GM10266 (cell line): ENCODE data around the gene RAMP3.

Experiments used
- DNase-seq: peaks from one replicate; pipeline ENCODE4 v3.0.0; 2012; ENCODE audit errors: extremely low spot score
- CTCF ChIP-seq: IDR thresholded peaks from 2 replicates; pipeline ENCODE4 v1.5.1; 2012; ENCODE audit warnings: mild to moderate bottlenecking, low read depth; ENCODE audit not compliant: control insufficient read depth, insufficient read depth; ENCODE audit errors: missing control alignments

Gene RAMP3

GRCh38 chr7:45117582-45117981, 40.0 kb upstream of the RAMP3 start:
- no peak for DNase-seq
- no peak for TF ChIP-seq CTCF

- no peak for TF ChIP-seq CTCF
- no peak for DNase-seq
Measured at GRCh38 chr7:45118292-45118691, 39.3 kb upstream of the RAMP3 start.

- no peak for DNase-seq
- TF ChIP-seq CTCF, result no peak
Measured at GRCh38 chr7:45118889-45119331, 38.7 kb upstream of the RAMP3 start.

GRCh38 chr7:45119550-45119949, 38.0 kb upstream of the RAMP3 start:
- no peak for DNase-seq
- no peak for TF ChIP-seq CTCF

GRCh38 chr7:45122975-45123860, 34.4 kb upstream of the RAMP3 start:
- no peak for DNase-seq
- no peak for TF ChIP-seq CTCF

- no peak for TF ChIP-seq CTCF
- no peak for DNase-seq
Measured at GRCh38 chr7:45123913-45124710, 33.5 kb upstream of the RAMP3 start.

- TF ChIP-seq CTCF, result no peak
- DNase-seq, result no peak
Measured at GRCh38 chr7:45125193-45125904, 32.2 kb upstream of the RAMP3 start.
